Measurements from ENCODE around the gene TMEFF2.

TMEFF2 gene

DNA sequence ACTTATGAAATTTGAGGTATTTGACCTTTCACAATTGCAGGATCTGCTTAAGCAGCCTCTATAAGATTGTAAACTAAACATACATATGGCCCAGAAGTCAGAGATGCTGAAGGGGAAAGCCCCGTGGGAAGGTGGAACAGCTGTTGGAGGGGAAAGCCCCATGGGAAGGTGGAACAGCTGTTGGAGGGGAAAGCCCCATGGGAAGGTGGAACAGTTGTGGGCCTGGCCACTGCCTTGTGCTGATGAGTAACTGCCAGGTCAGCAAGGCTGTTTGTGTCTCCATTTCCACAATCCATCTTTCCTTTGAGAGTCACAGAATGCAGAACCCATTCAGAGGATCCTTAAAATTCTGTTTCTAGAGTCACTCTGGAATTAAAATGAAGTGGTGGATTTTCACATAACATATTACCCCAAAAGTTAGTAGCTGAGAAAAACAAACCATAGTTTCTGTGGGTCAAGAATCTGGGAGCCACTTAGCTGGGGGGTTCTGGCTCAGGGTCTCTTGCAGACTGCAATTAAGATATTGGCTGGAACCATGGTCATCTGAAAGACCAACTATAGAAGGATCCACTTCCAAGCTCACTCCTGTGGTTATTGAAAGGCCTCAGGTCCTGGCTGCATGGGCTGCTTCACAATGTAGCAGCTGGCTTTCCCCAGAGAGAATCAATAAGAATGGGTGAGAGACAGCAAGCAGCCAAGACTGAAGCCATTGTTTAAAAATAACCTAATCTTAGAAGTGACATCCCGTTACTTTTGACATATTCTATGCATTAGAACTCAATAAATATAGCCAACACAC, 261.2 kb downstream of the TMEFF2 start:
- DNase-seq (ENCODE audit: extremely low read depth, low read depth): no peak
- TF ChIP-seq, protein P1, sequence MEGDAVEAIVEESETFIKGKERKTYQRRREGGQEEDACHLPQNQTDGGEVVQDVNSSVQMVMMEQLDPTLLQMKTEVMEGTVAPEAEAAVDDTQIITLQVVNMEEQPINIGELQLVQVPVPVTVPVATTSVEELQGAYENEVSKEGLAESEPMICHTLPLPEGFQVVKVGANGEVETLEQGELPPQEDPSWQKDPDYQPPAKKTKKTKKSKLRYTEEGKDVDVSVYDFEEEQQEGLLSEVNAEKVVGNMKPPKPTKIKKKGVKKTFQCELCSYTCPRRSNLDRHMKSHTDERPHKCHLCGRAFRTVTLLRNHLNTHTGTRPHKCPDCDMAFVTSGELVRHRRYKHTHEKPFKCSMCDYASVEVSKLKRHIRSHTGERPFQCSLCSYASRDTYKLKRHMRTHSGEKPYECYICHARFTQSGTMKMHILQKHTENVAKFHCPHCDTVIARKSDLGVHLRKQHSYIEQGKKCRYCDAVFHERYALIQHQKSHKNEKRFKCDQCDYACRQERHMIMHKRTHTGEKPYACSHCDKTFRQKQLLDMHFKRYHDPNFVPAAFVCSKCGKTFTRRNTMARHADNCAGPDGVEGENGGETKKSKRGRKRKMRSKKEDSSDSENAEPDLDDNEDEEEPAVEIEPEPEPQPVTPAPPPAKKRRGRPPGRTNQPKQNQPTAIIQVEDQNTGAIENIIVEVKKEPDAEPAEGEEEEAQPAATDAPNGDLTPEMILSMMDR (IDR thresholded peaks at IDR 0.05; ENCODE audit: low read depth, low read length): no peak

DNA sequence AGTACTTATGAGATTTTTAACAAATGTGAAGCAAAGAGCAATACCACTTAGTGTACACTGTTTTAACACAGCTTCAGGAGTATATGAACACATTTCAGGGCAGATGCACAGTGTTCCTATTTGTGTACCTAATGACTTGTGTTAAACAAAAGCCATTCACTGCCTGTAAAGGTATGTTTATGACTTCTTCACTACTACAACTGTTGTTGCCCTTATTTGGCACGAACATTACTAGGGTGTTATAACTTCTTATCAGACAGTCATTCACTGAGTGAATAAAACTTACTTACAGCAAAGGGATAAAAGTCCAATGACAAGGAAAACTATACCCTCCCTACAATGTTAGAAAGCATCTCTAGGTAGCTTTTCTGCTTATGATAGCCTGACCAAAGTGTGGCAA, 262.4 kb downstream of the TMEFF2 start:
- TF ChIP-seq, protein P1 (IDR thresholded peaks at IDR 0.05; ENCODE audit: low read depth, low read length): no peak
- no peak for DNase-seq (ENCODE audit: extremely low read depth, low read depth)

DNA sequence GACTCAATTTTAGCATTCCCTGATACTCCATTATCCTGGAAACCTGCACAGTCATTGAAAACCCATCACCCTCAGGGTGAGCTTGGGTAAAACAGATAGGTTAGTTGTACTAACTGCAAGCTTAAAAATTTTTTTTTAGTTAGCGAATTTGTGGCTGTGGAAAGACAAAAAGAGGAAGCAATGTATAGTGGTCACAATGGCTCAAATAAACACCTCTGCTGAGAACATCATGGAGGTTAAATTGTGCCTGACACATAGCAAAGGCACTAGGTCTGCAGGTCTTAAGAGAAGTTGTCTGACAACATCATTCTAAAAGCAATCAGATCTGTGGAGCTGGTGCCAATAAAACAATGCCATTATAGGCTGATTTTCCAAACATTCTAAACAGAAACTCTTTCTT, 263.4 kb downstream of the TMEFF2 start:
- no peak for DNase-seq (ENCODE audit: extremely low read depth, low read depth)
- TF ChIP-seq, protein P1 (IDR thresholded peaks at IDR 0.05; ENCODE audit: low read depth, low read length): no peak

DNA sequence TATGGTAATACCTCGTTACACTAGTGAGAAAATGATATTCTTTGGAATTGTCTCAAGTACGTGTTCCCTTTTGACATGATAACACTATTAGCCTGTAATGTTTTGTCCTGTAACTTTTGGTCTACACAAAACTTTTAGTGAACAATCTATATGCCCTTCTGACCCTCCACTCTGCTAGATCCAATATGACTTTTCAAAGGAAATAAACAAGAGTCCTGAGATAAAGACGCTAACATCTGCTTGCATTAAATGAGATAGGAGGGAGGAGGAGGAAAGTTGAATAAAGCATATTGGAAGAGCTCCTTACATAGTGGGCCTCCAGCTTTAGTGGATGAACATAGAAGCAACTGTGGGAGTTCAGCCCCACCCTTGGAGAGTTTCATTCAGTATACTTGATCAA, 264.5 kb downstream of the TMEFF2 start:
- DNase-seq (ENCODE audit: extremely low read depth, low read depth): no peak
- TF ChIP-seq, protein P1 (IDR thresholded peaks at IDR 0.05; ENCODE audit: low read depth, low read length): no peak

DNA sequence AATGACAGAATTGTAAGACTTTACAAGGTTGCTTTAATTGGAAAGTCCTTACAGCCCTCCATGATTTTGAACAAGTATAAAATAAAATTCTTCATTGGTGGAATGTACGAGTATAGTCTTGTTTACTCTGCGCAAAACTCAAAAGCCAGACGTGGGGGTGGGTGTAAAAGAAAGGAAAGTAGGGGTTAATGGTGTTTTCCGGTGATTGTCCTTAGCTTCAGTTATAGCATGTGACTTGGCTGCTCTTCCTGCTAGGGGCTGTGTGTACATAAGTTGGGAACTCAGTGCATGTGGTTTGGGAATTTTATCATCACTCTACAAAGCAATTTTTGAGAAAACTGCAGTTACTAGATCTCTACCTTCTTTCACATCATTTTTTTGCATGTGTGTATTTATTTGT, 265.4 kb downstream of the TMEFF2 start:
- DNase-seq (ENCODE audit: extremely low read depth, low read depth): no peak
- TF ChIP-seq, protein P1 (IDR thresholded peaks at IDR 0.05; ENCODE audit: low read depth, low read length): no peak

DNA sequence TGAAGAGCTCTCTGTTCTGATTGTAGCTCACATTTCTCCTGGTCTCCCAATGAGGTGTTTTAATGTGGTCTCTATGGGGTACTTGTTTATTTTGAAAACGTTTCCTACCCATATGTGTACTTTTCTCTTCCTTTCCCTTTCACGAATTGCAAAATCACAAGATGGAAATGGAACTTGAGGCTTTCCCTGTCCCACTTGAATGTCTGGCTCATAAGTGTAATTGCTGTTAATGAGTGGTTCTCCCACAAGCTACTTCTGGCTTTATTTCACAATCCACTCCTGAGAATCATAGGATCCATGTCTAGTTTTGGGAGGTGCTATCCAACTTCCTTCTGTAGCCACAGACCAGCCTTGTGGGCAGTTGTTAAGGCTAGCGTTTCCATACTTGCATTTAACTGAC, 266.7 kb downstream of the TMEFF2 start:
- TF ChIP-seq, protein P1 (IDR thresholded peaks at IDR 0.05; ENCODE audit: low read depth, low read length): no peak

DNA sequence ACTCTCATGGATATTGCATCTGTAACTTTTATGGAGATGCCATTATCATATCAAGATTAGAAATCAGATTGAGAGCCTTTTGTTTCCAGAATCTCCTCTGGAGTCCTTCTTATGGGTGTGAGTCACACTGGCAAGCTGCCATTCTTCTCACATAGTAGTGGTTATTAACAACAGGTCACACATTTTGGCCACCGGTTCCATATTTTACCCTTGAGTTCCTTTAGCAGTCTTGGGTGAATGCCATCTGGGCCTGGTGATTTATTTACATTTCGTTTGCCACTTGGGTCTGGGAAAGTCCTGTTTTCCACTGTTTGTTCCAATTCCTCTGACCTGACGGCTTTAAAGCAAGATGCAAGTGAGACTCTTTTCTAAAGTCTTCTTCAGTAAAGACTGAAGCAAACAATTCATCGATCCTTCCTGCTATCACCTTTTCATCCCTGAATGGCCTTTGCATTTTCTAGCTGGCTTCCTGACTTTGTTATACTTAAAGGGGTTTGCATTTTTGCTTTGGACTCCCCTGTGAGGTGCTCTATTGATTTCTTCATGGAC, 267.3 kb downstream of the TMEFF2 start:
- DNase-seq (ENCODE audit: extremely low read depth, low read depth): peak; percentile 51
- TF ChIP-seq, protein P1 (IDR thresholded peaks at IDR 0.05; ENCODE audit: low read depth, low read length): no peak

More for the DNA sequence above, 266.7 kb downstream of the TMEFF2 start:
- peak; percentile 59 for DNase-seq (ENCODE audit: extremely low read depth, low read depth)
